DOHH2 (cell line): ENCODE results near the gene SH3GL3.

Experiments used
- H3F3A ChIP-seq: fragments of 200-600 bp; sonication (generic), shearing (Covaris generic); 2 replicates; pipeline ENCODE4 v1.6.0; 2016; ENCODE audit warnings: antibody characterized with exemption, mild to moderate bottlenecking; ENCODE audit not compliant: control insufficient read depth, insufficient read depth
- H3K27ac ChIP-seq: fragments of 200-600 bp; sonication (generic); 2 replicates; pipeline ENCODE4 v1.5.1; 2014; ENCODE audit warnings: low read depth, mild to moderate bottlenecking, low read length, moderate library complexity
- H3K27me3 ChIP-seq: fragments of 200-600 bp; sonication (generic); 2 replicates; pipeline ENCODE4 v1.6.1; 2014; ENCODE audit warnings: mild to moderate bottlenecking, low read length, mixed read lengths; ENCODE audit not compliant: control insufficient read depth
- H3K36me3 ChIP-seq: fragments of 200-600 bp; sonication (generic); 2 replicates; pipeline ENCODE4 v1.6.1; 2014; ENCODE audit warnings: mild to moderate bottlenecking, low read length, moderate library complexity, mixed read lengths; ENCODE audit not compliant: control insufficient read depth
- H3K4me1 ChIP-seq: fragments of 200-600 bp; sonication (generic); 2 replicates; pipeline ENCODE4 v1.6.1; 2014; ENCODE audit warnings: mild to moderate bottlenecking, low read length, mixed read lengths; ENCODE audit not compliant: control insufficient read depth
- H3K4me2 ChIP-seq: fragments of 200-600 bp; sonication (generic); 2 replicates; pipeline ENCODE4 v1.6.0; 2014; ENCODE audit warnings: mild to moderate bottlenecking, low read length, moderate library complexity
- H3K4me3 ChIP-seq: fragments of 200-600 bp; sonication (generic); 2 replicates; pipeline ENCODE4 v1.5.1; 2014; ENCODE audit warnings: mild to moderate bottlenecking, low read length, mixed read lengths
- H3K79me2 ChIP-seq: fragments of 200-600 bp; sonication (generic); 2 replicates; pipeline ENCODE4 v1.6.1; 2014; ENCODE audit warnings: mild to moderate bottlenecking, low read length, mixed read lengths; ENCODE audit not compliant: control insufficient read depth
- H3K9me2 ChIP-seq: fragments of 200-600 bp; sonication (generic); replicated peaks from 2 replicates; pipeline ENCODE4 v1.6.1; 2014; ENCODE audit warnings: mild to moderate bottlenecking, low read length, mixed read lengths; ENCODE audit not compliant: control insufficient read depth
- H3K9me3 ChIP-seq: fragments of 200-600 bp; sonication (generic); 2 replicates; pipeline ENCODE4 v1.6.1; 2014; ENCODE audit warnings: antibody characterized with exemption, low read length, mixed read lengths; ENCODE audit not compliant: control insufficient read depth, insufficient read depth
- H4K20me1 ChIP-seq: fragments of 200-600 bp; sonication (generic); 2 replicates; pipeline ENCODE4 v1.6.0; 2014; ENCODE audit warnings: low read depth, mild to moderate bottlenecking, antibody characterized with exemption, low read length, moderate library complexity; ENCODE audit not compliant: control insufficient read depth, insufficient read depth
- CTCF ChIP-seq: fragments of 200-600 bp; sonication (generic); IDR thresholded peaks from one replicate; pipeline ENCODE4 v1.5.1; 2014; ENCODE audit warnings: antibody characterized with exemption, mild to moderate bottlenecking, low read depth, low read length; ENCODE audit not compliant: poor library complexity, severe bottlenecking
- EZH2phosphoT487 ChIP-seq: fragments of 200-600 bp; sonication (generic); IDR thresholded peaks from 2 replicates; pipeline ENCODE4 v1.6.1; 2017; ENCODE audit warnings: borderline replicate concordance, mild to moderate bottlenecking, antibody characterized with exemption, low read length, moderate library complexity, mixed read lengths

SH3GL3 gene

DNA sequence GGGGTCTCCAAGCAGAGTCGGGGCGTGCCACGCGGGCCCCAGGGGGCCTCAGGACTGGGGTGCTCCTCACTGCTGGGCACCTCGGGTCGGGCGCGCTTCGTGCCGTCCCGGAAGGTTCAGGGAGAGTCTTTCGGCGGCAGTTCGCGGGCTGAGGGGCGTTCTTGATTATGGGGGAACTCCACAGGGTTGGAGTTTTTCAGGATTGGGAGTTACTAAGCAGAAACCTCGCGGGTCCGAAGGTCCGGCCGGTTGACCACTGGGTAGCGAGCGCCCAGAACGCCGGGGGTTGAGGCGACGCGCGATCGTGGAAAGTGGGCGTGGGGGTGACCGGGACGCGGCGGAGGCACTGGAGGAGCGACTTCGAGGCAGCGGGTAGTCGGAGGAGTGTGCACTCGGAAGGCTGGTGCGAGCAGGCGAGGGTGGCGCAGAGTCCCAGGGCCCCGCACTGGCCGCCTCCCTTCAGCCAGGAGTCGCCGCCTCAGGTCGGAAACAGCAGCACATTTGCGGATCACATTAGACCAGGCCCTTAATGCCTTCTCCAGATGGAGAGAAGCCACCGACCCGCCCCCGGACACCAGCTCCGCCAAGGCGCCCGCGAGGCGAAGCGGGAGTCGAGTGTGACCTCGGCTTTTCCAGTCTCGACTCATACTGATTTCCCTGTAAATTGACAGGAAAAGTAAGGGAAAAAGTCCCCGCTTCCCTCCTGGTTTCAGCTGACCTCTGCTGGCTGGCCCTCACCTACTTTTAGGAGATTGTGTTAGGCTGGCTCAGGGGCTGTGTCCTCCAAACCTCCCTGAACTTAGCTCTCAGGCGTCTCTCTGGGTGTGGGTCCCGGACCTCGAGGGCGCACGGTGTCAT is 207.5 kb downstream of the SH3GL3 start:
- no peaks in the 10 kb centered on the region for H3K9me3 ChIP-seq
- H3K27ac ChIP-seq = no peak overlapping the region
- TF ChIP-seq EZH2phosphoT487 (no peak), CTCF (no peak)

GRCh38 chr15:83655237-83655616 is 208.1 kb downstream of the SH3GL3 start:
- Histone ChIP-seq H3K79me2 (no peaks in the 10 kb centered on the region), H3K27ac (no peak overlapping the region), H3F3A (no peaks in the 10 kb centered on the region), H3K9me2 (no peaks in the 10 kb centered on the region), H3K4me1 (no peaks in the 10 kb centered on the region), H4K20me1 (no peaks in the 10 kb centered on the region), H3K4me2 (no peak overlapping the region), H3K9me3 (no peaks in the 10 kb centered on the region), H3K4me3 (no peak overlapping the region), H3K36me3 (no peaks in the 10 kb centered on the region), H3K27me3 (no peaks in the 10 kb centered on the region)
- TF ChIP-seq EZH2phosphoT487 (no peak), CTCF (no peak)

More for the DNA sequence above, 207.5 kb downstream of the SH3GL3 start:
- no peaks in the 10 kb centered on the region for H3K4me1 ChIP-seq
- no peaks in the 10 kb centered on the region for H3F3A ChIP-seq
- no peak overlapping the region for H3K4me2 ChIP-seq
- no peaks in the 10 kb centered on the region for H4K20me1 ChIP-seq
- no peak overlapping the region for H3K4me3 ChIP-seq
- no peaks in the 10 kb centered on the region for H3K27me3 ChIP-seq
- no peaks in the 10 kb centered on the region for H3K9me2 ChIP-seq
- H3K79me2 ChIP-seq = no peaks in the 10 kb centered on the region
- no peaks in the 10 kb centered on the region for H3K36me3 ChIP-seq

DNA sequence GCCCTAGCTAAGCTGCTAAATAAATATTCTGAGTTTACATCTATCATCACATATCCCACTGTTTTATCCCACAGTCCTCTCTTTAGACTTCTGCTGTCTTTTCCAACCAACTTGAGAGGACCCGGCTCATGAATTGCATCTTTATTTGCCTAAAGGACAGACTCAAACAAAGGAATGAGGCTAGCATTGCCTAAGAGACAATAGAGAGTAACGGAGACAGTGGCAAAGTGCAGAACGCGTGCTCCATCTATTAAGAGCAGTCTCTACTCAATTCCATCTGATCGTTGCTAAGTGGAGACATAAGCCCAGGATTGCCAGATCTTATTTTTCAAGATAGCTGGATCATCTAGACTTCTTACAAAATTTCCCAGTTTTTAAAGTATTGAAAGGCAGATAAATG is 209.1 kb downstream of the SH3GL3 start:
- no peaks in the 10 kb centered on the region for H3K9me2 ChIP-seq
- TF ChIP-seq CTCF = no peak
- no peak for TF ChIP-seq EZH2phosphoT487
- H3K27me3 ChIP-seq = no peaks in the 10 kb centered on the region
- no peaks in the 10 kb centered on the region for H3K4me1 ChIP-seq
- no peak overlapping the region for H3K27ac ChIP-seq
- no peaks in the 10 kb centered on the region for H3F3A ChIP-seq
- H4K20me1 ChIP-seq = no peaks in the 10 kb centered on the region
- no peaks in the 10 kb centered on the region for H3K9me3 ChIP-seq
- H3K4me3 ChIP-seq = no peak overlapping the region
- no peaks in the 10 kb centered on the region for H3K36me3 ChIP-seq
- no peaks in the 10 kb centered on the region for H3K79me2 ChIP-seq
- no peak overlapping the region for H3K4me2 ChIP-seq
